ENCODE data around the gene DYNC1H1.
"Not testable (repeated sequence)": the region's sequence is repeated elsewhere in the genome, so short reads cannot be mapped to it uniquely, and the experiment has no call there.

Gene DYNC1H1

DNA sequence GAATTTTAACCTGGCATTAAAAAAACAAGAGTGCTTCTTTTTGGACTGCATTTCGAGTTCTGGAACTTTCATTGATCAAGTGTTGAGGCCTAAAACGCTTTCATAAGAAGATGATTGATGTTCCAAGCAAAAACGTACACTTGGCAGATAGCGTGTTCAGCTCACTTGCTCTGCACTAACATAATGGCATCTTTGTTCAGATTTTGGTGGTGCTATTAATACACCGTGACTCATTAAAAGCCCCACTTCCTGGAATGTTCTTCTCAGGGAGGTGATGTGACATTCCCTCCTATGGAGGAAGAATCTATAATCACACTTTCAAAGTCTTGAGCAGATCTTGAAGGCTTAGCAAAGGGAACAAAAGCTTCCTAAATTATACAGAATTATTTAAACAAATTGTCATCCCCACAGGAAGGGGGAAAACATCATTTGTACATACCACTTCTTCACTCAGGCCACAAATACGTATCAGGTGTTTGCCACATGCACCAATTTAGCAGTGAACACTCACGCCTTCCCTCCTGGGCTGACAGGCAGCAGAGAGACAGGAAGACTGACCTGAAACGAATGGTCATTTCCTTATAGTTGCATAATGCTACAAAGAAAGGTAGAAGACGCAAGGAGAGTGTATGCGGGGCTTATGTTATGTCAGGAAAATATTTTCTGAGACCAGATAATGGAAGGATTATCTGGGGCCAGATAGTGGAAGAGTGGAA lies 107.1 kb downstream of the DYNC1H1 start:
- H3K9me3 ChIP-seq (ENCODE audit: severe bottlenecking), result peaks cover 2% of the 10 kb centered on the region
- H3K27me3 ChIP-seq (ENCODE audit: insufficient read depth, poor library complexity, severe bottlenecking), result no peaks in the 10 kb centered on the region
- no peaks in the 10 kb centered on the region for H3K36me3 ChIP-seq (ENCODE audit: low read depth)
- no peak overlapping the region for H3K4me3 ChIP-seq (ENCODE audit: severe bottlenecking)
- DNase-seq (ENCODE audit: low spot score) (no peak), ATAC-seq (ENCODE audit: low read depth) (peak; percentile 88)
- H3K4me1 ChIP-seq (ENCODE audit: insufficient read depth, poor library complexity, severe bottlenecking), result peaks cover 13% of the 10 kb centered on the region
- peak overlapping the region; percentile 81 for H3K27ac ChIP-seq (ENCODE audit: poor library complexity, severe bottlenecking)
- TF ChIP-seq, protein P1, sequence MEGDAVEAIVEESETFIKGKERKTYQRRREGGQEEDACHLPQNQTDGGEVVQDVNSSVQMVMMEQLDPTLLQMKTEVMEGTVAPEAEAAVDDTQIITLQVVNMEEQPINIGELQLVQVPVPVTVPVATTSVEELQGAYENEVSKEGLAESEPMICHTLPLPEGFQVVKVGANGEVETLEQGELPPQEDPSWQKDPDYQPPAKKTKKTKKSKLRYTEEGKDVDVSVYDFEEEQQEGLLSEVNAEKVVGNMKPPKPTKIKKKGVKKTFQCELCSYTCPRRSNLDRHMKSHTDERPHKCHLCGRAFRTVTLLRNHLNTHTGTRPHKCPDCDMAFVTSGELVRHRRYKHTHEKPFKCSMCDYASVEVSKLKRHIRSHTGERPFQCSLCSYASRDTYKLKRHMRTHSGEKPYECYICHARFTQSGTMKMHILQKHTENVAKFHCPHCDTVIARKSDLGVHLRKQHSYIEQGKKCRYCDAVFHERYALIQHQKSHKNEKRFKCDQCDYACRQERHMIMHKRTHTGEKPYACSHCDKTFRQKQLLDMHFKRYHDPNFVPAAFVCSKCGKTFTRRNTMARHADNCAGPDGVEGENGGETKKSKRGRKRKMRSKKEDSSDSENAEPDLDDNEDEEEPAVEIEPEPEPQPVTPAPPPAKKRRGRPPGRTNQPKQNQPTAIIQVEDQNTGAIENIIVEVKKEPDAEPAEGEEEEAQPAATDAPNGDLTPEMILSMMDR (IDR thresholded peaks at IDR 0.05; ENCODE audit: poor library complexity, severe bottlenecking), result no peak

DNA sequence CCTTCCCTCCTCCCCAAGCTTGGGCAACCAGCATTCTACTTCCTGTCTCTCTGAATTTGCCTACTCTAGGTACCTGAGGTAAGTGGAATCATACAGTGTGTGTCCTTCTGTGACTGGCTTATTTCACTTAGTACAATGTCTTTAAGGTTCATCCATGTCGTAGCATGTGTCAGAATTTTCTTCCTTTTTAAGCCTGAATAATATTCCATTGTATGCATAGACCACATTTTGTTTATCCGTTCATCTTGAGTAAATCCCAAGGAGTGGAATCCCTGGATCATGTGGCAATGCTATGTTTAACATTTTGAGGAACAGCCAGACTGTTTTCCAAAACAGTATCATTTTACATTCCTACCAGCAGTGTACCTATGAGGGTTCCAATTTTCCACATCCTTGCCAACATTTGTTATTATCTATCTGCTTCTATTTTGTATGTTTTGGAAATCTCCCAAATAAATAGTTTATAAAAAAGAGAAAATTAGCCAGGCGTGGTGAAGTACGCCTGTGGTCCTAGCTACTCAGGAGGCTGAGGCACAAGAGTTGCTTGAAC lies 110.1 kb downstream of the DYNC1H1 start:
- Histone ChIP-seq H3K27ac (ENCODE audit: poor library complexity, severe bottlenecking) (no peak overlapping the region), H3K9me3 (ENCODE audit: severe bottlenecking) (no peaks in the 10 kb centered on the region), H3K4me3 (ENCODE audit: severe bottlenecking) (no peak overlapping the region), H3K36me3 (ENCODE audit: low read depth) (peaks cover 7% of the 10 kb centered on the region), H3K4me1 (ENCODE audit: insufficient read depth, poor library complexity, severe bottlenecking) (peaks cover 13% of the 10 kb centered on the region), H3K27me3 (ENCODE audit: insufficient read depth, poor library complexity, severe bottlenecking) (no peaks in the 10 kb centered on the region)
- no peak for DNase-seq (ENCODE audit: low spot score)
- TF ChIP-seq, protein P1 (IDR thresholded peaks at IDR 0.05; ENCODE audit: poor library complexity, severe bottlenecking), result no peak
- ATAC-seq (ENCODE audit: low read depth), result no peak

DNA sequence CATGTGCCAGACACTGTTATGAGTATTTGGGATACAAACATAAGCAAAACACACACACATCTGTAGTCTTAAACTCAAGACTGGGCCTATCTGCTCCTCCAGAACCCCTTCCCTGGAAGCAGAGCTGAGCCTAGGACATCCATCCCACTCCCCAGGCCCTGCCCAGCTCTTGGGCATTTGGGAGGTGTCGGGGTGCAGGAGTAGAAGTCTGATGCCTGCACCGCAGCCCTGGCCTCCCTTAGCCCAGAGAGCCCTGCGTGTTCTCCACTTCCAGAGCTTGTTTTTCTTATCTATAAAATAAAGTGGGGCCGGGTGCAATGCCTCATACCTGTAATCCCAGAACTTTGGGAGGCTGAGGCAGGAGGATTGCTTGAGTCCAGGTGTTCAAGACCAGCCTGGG lies 110.8 kb downstream of the DYNC1H1 start:
- TF ChIP-seq, protein P1 (IDR thresholded peaks at IDR 0.05; ENCODE audit: poor library complexity, severe bottlenecking), result no peak
- H3K36me3 ChIP-seq (ENCODE audit: low read depth), result peaks cover 13% of the 10 kb centered on the region
- H3K9me3 ChIP-seq (ENCODE audit: severe bottlenecking), result no peaks in the 10 kb centered on the region
- H3K27ac ChIP-seq (ENCODE audit: poor library complexity, severe bottlenecking), result no peak overlapping the region
- peaks cover 13% of the 10 kb centered on the region for H3K4me1 ChIP-seq (ENCODE audit: insufficient read depth, poor library complexity, severe bottlenecking)
- ATAC-seq (ENCODE audit: low read depth) (no peak), DNase-seq (ENCODE audit: low spot score) (no peak)
- no peaks in the 10 kb centered on the region for H3K27me3 ChIP-seq (ENCODE audit: insufficient read depth, poor library complexity, severe bottlenecking)
- H3K4me3 ChIP-seq (ENCODE audit: severe bottlenecking), result no peak overlapping the region

DNA sequence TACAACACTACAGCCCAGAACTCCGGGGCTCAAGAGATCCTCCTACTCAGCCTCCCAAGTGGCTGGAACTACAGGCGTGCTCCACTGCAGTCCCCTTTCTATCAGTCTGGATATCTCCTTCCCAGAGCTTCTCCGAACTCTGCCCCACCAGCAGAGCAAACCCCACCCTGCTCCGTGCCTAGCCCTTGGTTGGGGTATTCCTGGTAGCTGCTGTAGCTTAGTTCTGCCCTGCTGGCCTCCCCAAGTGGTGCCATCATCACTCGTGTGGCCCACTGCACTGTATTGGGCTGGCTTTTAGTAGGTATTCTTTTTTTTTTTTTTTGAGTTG lies 113.0 kb downstream of the DYNC1H1 start:
- H3K4me3 ChIP-seq (ENCODE audit: severe bottlenecking), result no peak overlapping the region
- H3K27ac ChIP-seq (ENCODE audit: poor library complexity, severe bottlenecking), result no peak overlapping the region
- no peaks in the 10 kb centered on the region for H3K9me3 ChIP-seq (ENCODE audit: severe bottlenecking)
- H3K4me1 ChIP-seq (ENCODE audit: insufficient read depth, poor library complexity, severe bottlenecking), result no peaks in the 10 kb centered on the region
- TF ChIP-seq, protein P1 (IDR thresholded peaks at IDR 0.05; ENCODE audit: poor library complexity, severe bottlenecking), result no peak
- no peaks in the 10 kb centered on the region for H3K27me3 ChIP-seq (ENCODE audit: insufficient read depth, poor library complexity, severe bottlenecking)
- ATAC-seq (ENCODE audit: low read depth) (peak; percentile 10; the same call in 2 of the 3 replicates), DNase-seq (ENCODE audit: low spot score) (no peak)
- peaks cover 35% of the 10 kb centered on the region for H3K36me3 ChIP-seq (ENCODE audit: low read depth)

DNA sequence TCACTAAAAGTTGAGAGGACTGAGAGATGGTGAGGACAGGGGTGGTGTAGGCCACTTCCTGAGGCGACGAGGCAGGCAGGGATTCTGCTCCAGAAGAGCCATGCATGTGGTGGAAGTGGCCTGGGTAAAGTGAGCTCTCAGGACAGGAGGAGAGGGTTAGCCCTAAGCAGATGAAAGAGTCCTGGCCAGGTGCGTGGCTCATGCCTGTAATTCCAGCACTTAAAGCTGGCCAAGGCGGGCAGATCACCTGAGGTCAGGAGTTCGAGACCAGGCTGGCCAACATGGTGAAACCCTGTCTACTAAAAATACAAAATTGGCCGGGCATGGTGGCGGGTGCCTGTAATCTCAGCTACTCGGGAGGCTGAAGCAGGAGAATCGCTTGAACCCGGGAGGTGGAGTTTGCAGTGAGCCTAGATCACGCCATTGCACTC lies 114.0 kb downstream of the DYNC1H1 start:
- not testable (repeated sequence) for H3K9me3 ChIP-seq (ENCODE audit: severe bottlenecking); DNase-seq (ENCODE audit: low spot score); H3K27ac ChIP-seq (ENCODE audit: poor library complexity, severe bottlenecking); ATAC-seq (ENCODE audit: low read depth); H3K27me3 ChIP-seq (ENCODE audit: insufficient read depth, poor library complexity, severe bottlenecking); H3K4me1 ChIP-seq (ENCODE audit: insufficient read depth, poor library complexity, severe bottlenecking); H3K4me3 ChIP-seq (ENCODE audit: severe bottlenecking)
- H3K36me3 ChIP-seq (ENCODE audit: low read depth), result peaks cover 45% of the 10 kb centered on the region

Measured in RWPE2 (cell line).